Urothelium cell line (cell line): ENCODE measurements around the gene ALPG.

Source experiments
- DNase-seq: peaks from one replicate; pipeline ENCODE4 v3.0.0; 2011; ENCODE audit warnings: low spot score, mixed read lengths
- FAIRE-seq: peaks from 2 replicates; lab custom pipeline; 2011; peaks lifted over from hg19 to GRCh38; lab: Jason Lieb, UNC

The ALPG gene

DNA sequence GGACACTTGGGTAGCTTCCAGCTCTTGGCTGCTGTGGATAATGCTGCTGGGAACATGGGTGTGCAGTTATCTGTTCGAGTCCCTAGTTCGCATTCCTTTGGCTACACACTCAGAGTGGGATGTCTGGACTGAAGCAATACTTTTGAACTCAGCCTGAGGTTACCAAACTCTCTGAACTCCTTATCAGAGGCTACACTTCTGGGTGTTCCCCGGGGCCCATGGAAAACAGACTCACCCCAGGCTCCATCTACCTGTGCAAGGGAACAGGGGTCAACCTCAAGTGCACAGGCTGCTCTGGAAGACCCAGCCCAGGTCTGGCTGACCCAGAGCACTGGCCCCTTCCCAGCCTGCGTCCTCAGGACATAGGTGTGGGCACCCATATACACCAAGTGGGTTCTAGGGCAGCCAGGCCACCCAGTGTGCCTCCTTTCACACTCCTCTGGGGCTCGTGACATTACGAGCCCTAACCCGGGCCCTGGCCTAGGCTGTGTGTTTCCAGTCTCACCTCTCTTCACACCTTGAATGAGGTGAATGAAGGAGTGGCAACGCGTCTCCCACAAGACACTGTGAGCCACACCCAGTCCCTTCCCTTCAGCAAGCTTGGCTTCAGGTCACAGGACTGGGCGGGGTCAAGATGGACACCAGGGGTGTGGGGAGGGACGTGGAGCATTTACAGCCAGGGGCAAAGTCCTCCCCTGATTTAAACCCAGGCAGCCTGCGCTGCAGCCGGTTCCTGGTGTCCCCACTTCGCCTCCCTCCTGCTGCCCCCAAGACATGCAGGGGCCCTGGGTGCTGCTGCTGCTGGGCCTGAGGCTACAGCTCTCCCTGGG lies 49.0 kb downstream of the ALPG start, which contains the start of gene ALPI:
Gene ALPI (plus strand): TSS at position 728 of the 830 bp plus-strand sequence. CDS start 47 bp downstream, at position 775.
- no peak for DNase-seq
- FAIRE-seq, result no peak

DNA sequence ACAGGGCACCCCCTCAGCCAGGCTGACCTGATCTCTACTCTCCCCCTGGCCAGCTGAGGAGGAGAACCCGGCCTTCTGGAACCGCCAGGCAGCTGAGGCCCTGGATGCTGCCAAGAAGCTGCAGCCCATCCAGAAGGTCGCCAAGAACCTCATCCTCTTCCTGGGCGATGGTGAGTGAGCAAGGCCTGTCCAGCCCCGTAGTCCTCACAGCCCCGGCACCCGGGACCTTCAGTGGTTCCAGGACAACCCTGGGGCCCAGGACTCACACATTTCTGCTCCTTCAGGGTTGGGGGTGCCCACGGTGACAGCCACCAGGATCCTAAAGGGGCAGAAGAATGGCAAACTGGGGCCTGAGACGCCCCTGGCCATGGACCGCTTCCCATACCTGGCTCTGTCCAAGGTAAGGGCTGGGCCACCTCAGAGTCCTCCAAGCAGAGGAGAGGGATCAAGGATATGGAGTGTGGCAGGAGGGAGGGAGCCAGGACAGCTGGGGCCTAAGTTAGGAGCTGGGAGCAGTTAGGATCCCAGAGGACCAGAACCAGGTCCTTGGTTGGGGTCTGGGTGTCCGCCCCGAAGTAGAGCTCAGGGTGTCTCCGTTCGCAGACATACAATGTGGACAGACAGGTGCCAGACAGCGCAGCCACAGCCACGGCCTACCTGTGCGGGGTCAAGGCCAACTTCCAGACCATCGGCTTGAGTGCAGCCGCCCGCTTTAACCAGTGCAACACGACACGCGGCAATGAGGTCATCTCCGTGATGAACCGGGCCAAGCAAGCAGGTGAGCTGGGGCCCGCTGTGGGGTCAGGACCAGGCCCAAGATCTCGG lies 49.9 kb downstream of the ALPG start:
- FAIRE-seq (no peak), DNase-seq (no peak)

DNA sequence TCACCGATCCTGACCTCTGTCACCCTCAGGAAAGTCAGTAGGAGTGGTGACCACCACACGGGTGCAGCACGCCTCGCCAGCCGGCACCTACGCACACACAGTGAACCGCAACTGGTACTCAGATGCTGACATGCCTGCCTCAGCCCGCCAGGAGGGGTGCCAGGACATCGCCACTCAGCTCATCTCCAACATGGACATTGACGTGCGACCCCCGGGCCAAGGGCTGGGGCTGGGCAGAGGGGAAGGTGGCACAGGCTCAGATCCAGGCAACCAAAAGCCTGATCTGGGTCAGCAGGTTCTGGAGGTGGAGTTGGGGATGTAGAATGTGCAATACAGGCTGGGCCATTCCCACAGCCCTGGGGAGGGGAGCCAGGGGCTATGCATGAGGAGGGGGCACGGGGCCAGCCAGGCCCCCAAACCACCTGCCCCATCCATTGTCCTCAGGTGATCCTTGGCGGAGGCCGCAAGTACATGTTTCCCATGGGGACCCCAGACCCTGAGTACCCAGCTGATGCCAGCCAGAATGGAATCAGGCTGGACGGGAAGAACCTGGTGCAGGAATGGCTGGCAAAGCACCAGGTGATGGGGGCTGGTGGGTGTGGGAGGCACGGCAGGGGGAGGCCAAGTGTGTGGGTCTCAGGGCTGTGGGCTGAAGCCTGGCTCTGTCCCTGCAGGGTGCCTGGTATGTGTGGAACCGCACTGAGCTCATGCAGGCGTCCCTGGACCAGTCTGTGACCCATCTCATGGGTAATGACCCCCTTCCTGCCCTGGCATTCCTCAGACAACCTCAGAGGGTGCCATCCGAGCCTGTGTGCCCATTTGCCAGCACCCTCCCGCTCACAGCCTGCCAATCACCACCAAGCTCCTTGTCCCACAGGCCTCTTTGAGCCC lies 50.7 kb downstream of the ALPG start:
- FAIRE-seq (no peak), DNase-seq (no peak)

DNA sequence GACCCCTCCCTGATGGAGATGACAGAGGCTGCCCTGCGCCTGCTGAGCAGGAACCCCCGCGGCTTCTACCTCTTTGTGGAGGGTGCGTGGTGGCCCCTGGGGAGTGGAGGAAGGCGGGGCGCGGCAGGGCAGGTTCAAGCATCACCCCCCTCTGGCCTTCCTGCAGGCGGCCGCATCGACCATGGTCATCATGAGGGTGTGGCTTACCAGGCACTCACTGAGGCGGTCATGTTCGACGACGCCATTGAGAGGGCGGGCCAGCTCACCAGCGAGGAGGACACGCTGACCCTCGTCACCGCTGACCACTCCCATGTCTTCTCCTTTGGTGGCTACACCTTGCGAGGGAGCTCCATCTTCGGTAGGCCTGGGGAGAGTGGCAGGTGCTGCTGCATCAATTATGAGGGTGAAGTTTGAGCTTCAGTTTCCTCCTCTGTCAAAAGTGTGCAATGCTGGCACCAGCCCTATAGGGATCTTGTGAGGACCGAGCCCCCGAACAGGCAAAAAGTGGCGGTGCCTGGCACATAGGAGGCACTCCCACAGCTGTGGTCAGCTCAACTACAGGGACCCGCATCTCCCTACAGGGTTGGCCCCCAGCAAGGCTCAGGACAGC lies 51.5 kb downstream of the ALPG start:
- DNase-seq, result no peak
- FAIRE-seq, result no peak

DNA sequence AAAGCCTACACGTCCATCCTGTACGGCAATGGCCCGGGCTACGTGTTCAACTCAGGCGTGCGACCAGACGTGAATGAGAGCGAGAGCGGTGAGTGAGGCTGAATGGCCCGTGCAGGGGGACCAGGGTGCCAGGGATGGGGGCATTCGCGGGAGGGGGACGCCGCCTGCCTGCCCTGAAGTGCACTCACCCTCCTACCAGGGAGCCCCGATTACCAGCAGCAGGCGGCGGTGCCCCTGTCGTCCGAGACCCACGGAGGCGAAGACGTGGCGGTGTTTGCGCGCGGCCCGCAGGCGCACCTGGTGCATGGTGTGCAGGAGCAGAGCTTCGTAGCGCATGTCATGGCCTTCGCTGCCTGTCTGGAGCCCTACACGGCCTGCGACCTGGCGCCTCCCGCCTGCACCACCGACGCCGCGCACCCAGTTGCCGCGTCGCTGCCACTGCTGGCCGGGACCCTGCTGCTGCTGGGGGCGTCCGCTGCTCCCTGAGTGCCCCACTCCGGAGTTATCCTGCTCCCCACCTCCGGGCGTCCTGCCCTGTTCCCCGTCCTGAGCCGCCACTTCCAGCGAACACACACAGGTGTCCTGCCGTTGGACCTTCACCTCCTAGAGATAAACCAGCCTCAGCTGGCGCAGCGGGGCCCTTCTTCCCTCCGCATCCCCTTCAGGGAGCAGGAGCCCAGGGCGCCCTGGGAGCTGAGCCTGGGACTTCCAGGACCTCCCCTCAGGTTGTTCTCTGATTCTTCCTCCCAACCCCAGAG lies 52.2 kb downstream of the ALPG start:
- no peak for FAIRE-seq
- no peak for DNase-seq

DNA sequence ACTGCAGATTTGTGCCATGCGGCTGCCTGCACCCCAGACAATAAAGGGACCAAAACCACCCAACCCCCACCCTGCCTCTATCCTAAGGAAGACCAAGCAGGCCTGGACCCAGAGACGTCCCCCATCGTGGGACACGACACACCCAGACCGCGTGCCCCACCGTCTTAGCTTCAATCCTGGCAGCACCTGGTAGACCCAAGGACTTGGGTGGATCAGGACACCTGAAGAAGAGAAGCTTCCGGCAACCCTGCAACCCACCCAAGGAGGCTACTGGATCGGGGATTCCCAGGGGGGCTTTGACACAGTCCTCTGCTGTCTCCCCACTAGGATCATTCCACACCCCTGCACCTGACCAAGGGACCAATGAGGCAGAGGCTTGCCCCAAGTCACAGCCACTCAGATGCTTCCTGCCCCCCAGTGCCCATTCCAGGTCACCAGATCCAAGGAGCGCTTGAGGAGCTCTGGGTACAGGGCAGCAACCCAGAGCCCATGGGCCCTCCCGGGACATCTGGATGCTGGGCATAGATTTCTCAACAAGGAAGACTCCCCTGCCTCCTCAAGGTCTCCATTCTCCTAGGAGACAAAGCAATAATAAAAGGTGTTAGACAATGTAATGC lies 52.9 kb downstream of the ALPG start:
- no peak for DNase-seq
- no peak for FAIRE-seq

DNA sequence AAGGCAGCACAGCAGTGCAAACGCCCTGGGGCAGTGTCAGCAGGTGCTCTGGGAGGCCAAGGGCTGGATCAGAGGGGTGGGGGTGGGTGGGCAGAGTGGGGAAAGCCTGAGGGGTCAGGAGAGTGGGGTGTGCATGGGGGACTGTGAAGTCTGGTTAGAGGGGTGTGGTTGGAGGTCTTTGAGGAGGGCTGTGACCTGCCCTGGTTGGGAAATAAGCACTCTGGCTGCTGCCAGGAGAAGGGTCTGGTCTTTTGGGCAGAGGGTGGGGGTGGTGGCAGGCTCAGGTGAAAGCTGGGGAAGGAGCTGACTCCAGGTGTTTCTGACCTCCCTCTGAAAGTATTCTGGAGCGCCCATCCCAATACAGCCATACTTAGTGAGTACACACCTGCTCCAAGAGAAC lies 53.5 kb downstream of the ALPG start:
- FAIRE-seq, result no peak
- no peak for DNase-seq
